Endometrial microvascular endothelial cells (primary cell): ENCODE measurements around the gene ALDH1L1. TPM values are rescaled to one million over a fixed set of nuclear protein-coding genes. Genes with fewer than 3 reads are reported as not detected.

Experiments
- in situ Hi-C: cut with HindIII; loops from 2 replicates; pipeline ENCODE4 v1.10.0; 2017; ENCODE audit warnings: low sequenced_read_pairs, low pct_unique_long_range_greater_than_20kb; ENCODE audit errors: inconsistent ontology term
- total RNA-seq: library from RNA; depleted of rRNA; stranded (reverse); fragments of >200 nt; gene quantifications from one replicate; pipeline ENCODE4 v1.2.3, GENCODE V29; 2015; ENCODE audit errors: inconsistent ontology term

The ALDH1L1 gene
- total RNA-seq, 1 donor from 2014 or later, result not detected

GRCh38 chr3:126112531-126113237 lies 67.7 kb downstream of the ALDH1L1 start:
- in situ Hi-C loops, result no loop called here

GRCh38 chr3:126111566-126112475 lies 68.6 kb downstream of the ALDH1L1 start:
- in situ Hi-C loops, result no loop called here

GRCh38 chr3:126111126-126111551 lies 69.2 kb downstream of the ALDH1L1 start:
- in situ Hi-C loops, result no loop called here

GRCh38 chr3:126110431-126111125 lies 69.8 kb downstream of the ALDH1L1 start:
- in situ Hi-C loops, result no loop called here

GRCh38 chr3:126109880-126110235 lies 70.5 kb downstream of the ALDH1L1 start:
- in situ Hi-C loops, result no loop called here

GRCh38 chr3:126109146-126109879 lies 71.1 kb downstream of the ALDH1L1 start:
- in situ Hi-C loops, result no loop called here

GRCh38 chr3:126108676-126109050 lies 71.7 kb downstream of the ALDH1L1 start:
- in situ Hi-C loops, result no loop called here

GRCh38 chr3:126107957-126108675 lies 72.3 kb downstream of the ALDH1L1 start:
- in situ Hi-C loops, result no loop called here

- in situ Hi-C loops, result no loop called here
These were observed 73.0 kb downstream of the ALDH1L1 start for GRCh38 chr3:126107203-126107939.

- in situ Hi-C loops, result no loop called here
These were observed 73.8 kb downstream of the ALDH1L1 start for GRCh38 chr3:126106336-126107202.

- in situ Hi-C loops, result no loop called here
These were observed 74.6 kb downstream of the ALDH1L1 start for GRCh38 chr3:126105691-126106187.

- in situ Hi-C loops, result no loop called here
These were observed 75.4 kb downstream of the ALDH1L1 start for GRCh38 chr3:126104742-126105605.

GRCh38 chr3:126104028-126104635 lies 76.3 kb downstream of the ALDH1L1 start:
- in situ Hi-C loops, result no loop called here

- in situ Hi-C loops, result no loop called here
These were observed 77.0 kb downstream of the ALDH1L1 start for GRCh38 chr3:126103121-126104027.
